Liver (tissue), 9 donors: Measurements from ENCODE around the gene IQCK. TPM values are rescaled to one million over a fixed set of nuclear protein-coding genes. Genes with fewer than 3 reads are reported as not detected.

ENCODE experiments used
- DNase-seq: peaks from one replicate; pipeline ENCODE4 v3.0.0-alpha.2; 2017; ENCODE audit warnings: low spot score
- H3K27ac ChIP-seq, 2 donors: one replicate each; pipeline ENCODE4 v1.7.0; 2013; ENCODE audit warnings: inconsistent platforms in 2 of 2, low read length in 2 of 2, control low read depth in 1 of 2, low read depth in 1 of 2, mild to moderate bottlenecking in 1 of 2
- H3K27me3 ChIP-seq, 4 donors: one replicate each; pipeline versions ENCODE4 v1.6.1 to v1.7.0; 2013; ENCODE audit warnings: low read length in 3 of 4, inconsistent platforms in 1 of 4, mild to moderate bottlenecking in 1 of 4, moderate library complexity in 1 of 4; ENCODE audit not compliant: control insufficient read depth in 4 of 4, insufficient read depth in 4 of 4
- H3K36me3 ChIP-seq, 4 donors: one replicate each; pipeline versions ENCODE4 v1.6.1 to v1.7.0; 2013; ENCODE audit warnings: low read length in 3 of 4, mild to moderate bottlenecking in 3 of 4, low read depth in 1 of 4, moderate library complexity in 1 of 4; ENCODE audit not compliant: control insufficient read depth in 4 of 4, insufficient read depth in 3 of 4
- H3K4me1 ChIP-seq, 4 donors: one replicate each; pipeline versions ENCODE4 v1.6.1 to v1.7.0; 2013; ENCODE audit warnings: low read length in 3 of 4, mild to moderate bottlenecking in 3 of 4, moderate library complexity in 1 of 4; ENCODE audit not compliant: control insufficient read depth in 4 of 4, insufficient read depth in 4 of 4
- H3K4me3 ChIP-seq, 3 donors: one replicate each; pipeline versions ENCODE4 v1.6.1 to v1.7.0; 2013; ENCODE audit warnings: low read length in 3 of 3, control low read depth in 1 of 3, low read depth in 1 of 3, mild to moderate bottlenecking in 1 of 3
- H3K9ac ChIP-seq, 2 donors: one replicate each; pipeline ENCODE4 v1.7.0; 2013; ENCODE audit warnings: low read length in 2 of 2, mild to moderate bottlenecking in 2 of 2, moderate library complexity in 2 of 2, control low read depth in 1 of 2, low read depth in 1 of 2
- H3K9me3 ChIP-seq, 4 donors: one replicate each; pipeline versions ENCODE4 v1.6.1 to v1.7.0; 2013; ENCODE audit warnings: low read length in 3 of 4; ENCODE audit not compliant: control insufficient read depth in 4 of 4
- ATF3 ChIP-seq: IDR thresholded peaks from 2 replicates; pipeline ENCODE4 v1.6.1; 2016; ENCODE audit warnings: antibody characterized with exemption
- CTCF ChIP-seq: fragments of 150-350 bp; IDR thresholded peaks from 2 replicates; pipeline ENCODE4 v1.5.1; 2017; ENCODE audit warnings: improper control_type of control experiment, low read depth, low read length; ENCODE audit not compliant: missing input control
- EGR1 ChIP-seq, 2 donors: IDR thresholded peaks; 2 replicates each; pipeline ENCODE4 v1.6.1; 2016 to 2018; ENCODE audit warnings: antibody characterized with exemption in 2 of 2, low read depth in 2 of 2
- HNF4A ChIP-seq, 2 donors: conservative IDR thresholded peaks; 2 replicates each; pipeline ENCODE4 v1.6.1; 2016; ENCODE audit warnings: antibody characterized with exemption in 2 of 2, mild to moderate bottlenecking in 2 of 2
- MAX ChIP-seq: IDR thresholded peaks from 2 replicates; pipeline ENCODE4 v1.6.1; 2016; ENCODE audit warnings: antibody characterized with exemption
- NR2F2 ChIP-seq: IDR thresholded peaks from 2 replicates; pipeline ENCODE4 v1.6.1; 2016; ENCODE audit warnings: antibody characterized with exemption
- RAD21 ChIP-seq, 2 donors: IDR thresholded peaks; 2 replicates each; pipeline ENCODE4 v1.6.1; 2016; ENCODE audit warnings: antibody characterized with exemption in 2 of 2, mild to moderate bottlenecking in 2 of 2
- REST ChIP-seq: IDR thresholded peaks from 2 replicates; pipeline ENCODE4 v1.6.1; 2016; ENCODE audit warnings: antibody characterized with exemption, mild to moderate bottlenecking
- RXRA ChIP-seq, 2 donors: IDR thresholded peaks; 2 replicates each; pipeline ENCODE4 v1.6.1; 2017 to 2018; ENCODE audit warnings: antibody characterized with exemption in 2 of 2, mild to moderate bottlenecking in 1 of 2
- SP1 ChIP-seq: IDR thresholded peaks from 2 replicates; pipeline ENCODE4 v1.6.1; 2018; ENCODE audit warnings: antibody characterized with exemption, mild to moderate bottlenecking
- TAF1 ChIP-seq: conservative IDR thresholded peaks from 2 replicates; pipeline ENCODE4 v1.6.1; 2016; ENCODE audit warnings: antibody characterized with exemption, mild to moderate bottlenecking
- YY1 ChIP-seq: IDR thresholded peaks from 2 replicates; pipeline ENCODE4 v1.6.1; 2016; ENCODE audit warnings: antibody characterized with exemption, mild to moderate bottlenecking
- WGBS: extraction: QIAGEN DNeasy Blood & Tissue Kit; methylation state at CpG from one replicate; pipeline ENCODE4 v1.1.7; 2013; 5-methylcytosine and 5-hydroxymethylcytosine counted together
- polyA plus RNA-seq, 2 donors: library from polyadenylated mRNA; stranded (reverse) in 1 of 2; unstranded in 1 of 2; fragments of 200-250 nt in 1 of 2; fragments of >200 nt in 1 of 2; fragmentation: Nextera tagmentation in 1 of 2; extraction: Ambion mirVana in 1 of 2; gene quantifications; one replicate each; pipeline versions ENCODE4 v1.2.1 to v1.2.3, GENCODE V29; 2013 to 2015
- total RNA-seq, 2 donors: library from RNA; depleted of rRNA; stranded (reverse); fragments of >200 nt; gene quantifications; one replicate each; pipeline ENCODE4 v1.2.3, GENCODE V29; 2014
- donor health status: healthy.
- donor health status: healthy.
- donor health status: healthy.
- donor health status: healthy.
- donor health status: healthy.

The IQCK gene
- total and polyA plus RNA-seq, 4 donors, result 2.1 to 4.4 (median 2.9) TPM

- H3K27ac ChIP-seq, result no peak overlapping the region
- 95% methylated on average over 5 of the region's 5 CpGs for WGBS
- no peak for DNase-seq
- no peak overlapping the region for H3K4me3 ChIP-seq
- H3K9me3 ChIP-seq, result no peaks in the 10 kb centered on the region
- H3K36me3 ChIP-seq, result no peaks in the 10 kb centered on the region
- no peak overlapping the region for H3K9ac ChIP-seq
- no peaks in the 10 kb centered on the region for H3K4me1 ChIP-seq
- H3K27me3 ChIP-seq, result no peaks in the 10 kb centered on the region
- TF ChIP-seq RXRA (IDR thresholded peaks at IDR 0.05) (no peak), HNF4A (conservative IDR thresholded peaks at IDR 0.05) (no peak), CTCF (no peak), MAX (no peak), TAF1 (no peak), NR2F2 (no peak)
Observed at GRCh38 chr16:19846436-19846835, 128.4 kb downstream of the IQCK start.

- 65% methylated on average over 3 of the region's 3 CpGs for WGBS
- Histone ChIP-seq H3K4me3 (no peak overlapping the region), H3K9ac (no peak overlapping the region), H3K9me3 (no peaks in the 10 kb centered on the region), H3K27ac (no peak overlapping the region), H3K4me1 (no peaks in the 10 kb centered on the region), H3K27me3 (no peaks in the 10 kb centered on the region), H3K36me3 (no peaks in the 10 kb centered on the region)
- no peak for TF ChIP-seq MAX
- TF ChIP-seq HNF4A (conservative IDR thresholded peaks at IDR 0.05), result no peak
- no peak for TF ChIP-seq CTCF
- no peak for TF ChIP-seq ATF3
- no peak for TF ChIP-seq YY1
- no peak for TF ChIP-seq REST
- TF ChIP-seq RAD21 (IDR thresholded peaks at IDR 0.05), result no peak
- no peak for TF ChIP-seq EGR1 (IDR thresholded peaks at IDR 0.05; ENCODE audit: low read depth in 2 of 2)
- TF ChIP-seq SP1, result no peak
- DNase-seq, result no peak
Observed at GRCh38 chr16:19848756-19849155, 130.7 kb downstream of the IQCK start.
